Stimulated activated CD4-positive, alpha-beta T cell treated with anti-CD3 and anti-CD28 coated beads, Interleukin-15, amount 100 ng/mL, for 24 hours (primary cell): ENCODE measurements around the gene HOXC13.

Source experiments
- DNase-seq: peaks from one replicate; pipeline ENCODE4 v3.0.0-alpha.2; 2020

HOXC13 gene

GRCh38 chr12:53939141-53940108 is 794 bp downstream of the HOXC13 start:
- no peak for DNase-seq

GRCh38 chr12:53940443-53941014 is 1.9 kb downstream of the HOXC13 start:
- no peak for DNase-seq

GRCh38 chr12:53941187-53941586 is 2.6 kb downstream of the HOXC13 start:
- DNase-seq = no peak

GRCh38 chr12:53941750-53942149 is 3.1 kb downstream of the HOXC13 start:
- DNase-seq = no peak

GRCh38 chr12:53942467-53942997 is 3.9 kb downstream of the HOXC13 start:
- DNase-seq = no peak

- no peak for DNase-seq
Measured at GRCh38 chr12:53944209-53944608, 5.6 kb downstream of the HOXC13 start.

GRCh38 chr12:53944907-53945847 is 6.5 kb downstream of the HOXC13 start:
- no peak for DNase-seq

- DNase-seq = no peak
Measured at GRCh38 chr12:53947743-53948142, 9.1 kb downstream of the HOXC13 start.

GRCh38 chr12:53948650-53949593 is 10.3 kb downstream of the HOXC13 start:
- no peak for DNase-seq

- no peak for DNase-seq
Measured at GRCh38 chr12:53949631-53950436, 11.2 kb downstream of the HOXC13 start.

- no peak for DNase-seq
Measured at GRCh38 chr12:53950437-53950773, 11.8 kb downstream of the HOXC13 start.

GRCh38 chr12:53950789-53951576 is 12.4 kb downstream of the HOXC13 start:
- no peak for DNase-seq

- no peak for DNase-seq
Measured at GRCh38 chr12:53951577-53952334, 13.1 kb downstream of the HOXC13 start.

- no peak for DNase-seq
Measured at GRCh38 chr12:53952335-53952694, 13.7 kb downstream of the HOXC13 start.

- no peak for DNase-seq
Measured at GRCh38 chr12:53952871-53953734, 14.5 kb downstream of the HOXC13 start.

GRCh38 chr12:53953831-53954693 is 15.4 kb downstream of the HOXC13 start:
- no peak for DNase-seq

- DNase-seq = no peak
Measured at GRCh38 chr12:53954694-53955035, 16.0 kb downstream of the HOXC13 start, which contains the start of gene HOXC12. TSS of gene HOXC12 (plus strand) at chr12:53954903. CDS start at chr12:53954930, 27 bp downstream.
